22Rv1 (cell line): ENCODE measurements around the gene GUF1.

Experiments
- ZFX ChIP-seq: fragments of 450-650 bp; IDR thresholded peaks from 2 replicates; pipeline ENCODE4 v1.6.1; 2017; ENCODE audit warnings: antibody characterized with exemption, borderline replicate concordance
- TF ChIP-seq, protein P1 (sequence below): fragments of 450-650 bp; IDR thresholded peaks from 2 replicates; pipeline ENCODE4 v1.5.1; 2017; ENCODE audit warnings: mild to moderate bottlenecking

DNA sequence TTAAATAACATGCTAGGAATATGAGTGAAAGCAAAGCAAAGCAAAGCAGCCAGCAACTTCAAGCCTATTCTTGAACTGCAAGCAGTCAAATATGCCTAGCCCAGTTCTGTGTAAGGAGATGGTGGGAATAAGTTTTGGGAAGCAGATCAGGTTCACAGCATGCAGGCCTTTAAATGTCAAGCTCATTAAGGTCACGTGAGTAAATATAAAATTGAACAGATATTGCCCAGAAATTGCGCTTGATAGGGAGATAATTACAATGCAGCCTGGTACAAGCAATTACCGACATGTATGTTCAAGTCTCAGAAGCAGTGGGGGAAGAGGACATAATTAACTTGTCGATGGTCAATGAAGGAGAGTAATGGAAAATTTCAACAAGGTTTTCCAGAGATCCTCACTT lies 42.2 kb downstream of the GUF1 start:
- TF ChIP-seq, protein P1, sequence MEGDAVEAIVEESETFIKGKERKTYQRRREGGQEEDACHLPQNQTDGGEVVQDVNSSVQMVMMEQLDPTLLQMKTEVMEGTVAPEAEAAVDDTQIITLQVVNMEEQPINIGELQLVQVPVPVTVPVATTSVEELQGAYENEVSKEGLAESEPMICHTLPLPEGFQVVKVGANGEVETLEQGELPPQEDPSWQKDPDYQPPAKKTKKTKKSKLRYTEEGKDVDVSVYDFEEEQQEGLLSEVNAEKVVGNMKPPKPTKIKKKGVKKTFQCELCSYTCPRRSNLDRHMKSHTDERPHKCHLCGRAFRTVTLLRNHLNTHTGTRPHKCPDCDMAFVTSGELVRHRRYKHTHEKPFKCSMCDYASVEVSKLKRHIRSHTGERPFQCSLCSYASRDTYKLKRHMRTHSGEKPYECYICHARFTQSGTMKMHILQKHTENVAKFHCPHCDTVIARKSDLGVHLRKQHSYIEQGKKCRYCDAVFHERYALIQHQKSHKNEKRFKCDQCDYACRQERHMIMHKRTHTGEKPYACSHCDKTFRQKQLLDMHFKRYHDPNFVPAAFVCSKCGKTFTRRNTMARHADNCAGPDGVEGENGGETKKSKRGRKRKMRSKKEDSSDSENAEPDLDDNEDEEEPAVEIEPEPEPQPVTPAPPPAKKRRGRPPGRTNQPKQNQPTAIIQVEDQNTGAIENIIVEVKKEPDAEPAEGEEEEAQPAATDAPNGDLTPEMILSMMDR, result no peak
- no peak for TF ChIP-seq ZFX
